Breast epithelium (tissue), 3 donors: ENCODE results near the gene KIF1C.

Experiments used
- POLR2AphosphoS5 ChIP-seq, 3 donors: sonication (generic); formaldehyde crosslinking; IDR thresholded peaks; one replicate each; pipeline ENCODE4 v1.6.1; 2017; ENCODE audit warnings: antibody characterized with exemption in 3 of 3
- TF ChIP-seq, protein P1 (sequence below), 3 donors: fragments of 450-650 bp; IDR thresholded peaks; one replicate each; pipeline ENCODE4 v1.5.1; 2016 to 2017; ENCODE audit warnings: antibody characterized with exemption in 3 of 3, mild to moderate bottlenecking in 3 of 3, moderate library complexity in 3 of 3

DNA sequence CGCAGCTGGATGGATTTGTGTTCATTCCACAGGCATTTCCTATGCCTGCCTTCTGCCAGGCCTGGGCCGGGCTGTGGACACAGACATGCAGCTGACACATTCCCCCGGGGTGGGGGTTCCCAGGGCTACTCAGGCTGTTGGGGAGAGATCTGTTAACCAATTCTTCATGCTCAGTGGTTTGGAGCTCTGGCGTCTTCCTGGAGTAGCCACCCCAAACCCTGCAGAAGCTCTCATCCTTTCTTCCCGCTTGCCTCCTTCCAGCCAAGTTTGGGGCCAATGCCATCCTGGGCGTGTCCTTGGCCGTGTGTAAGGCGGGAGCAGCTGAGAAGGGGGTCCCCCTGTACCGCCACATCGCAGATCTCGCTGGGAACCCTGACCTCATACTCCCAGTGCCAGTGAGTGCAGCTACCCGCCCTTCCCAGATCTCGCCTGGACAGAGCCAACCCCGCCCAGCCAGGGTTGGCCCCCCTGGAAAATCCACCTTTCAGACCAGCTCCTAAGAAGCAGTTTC is 44.2 kb upstream of the KIF1C start:
- no peak for TF ChIP-seq POLR2AphosphoS5 (IDR thresholded peaks at IDR 0.05)
- TF ChIP-seq, protein P1, sequence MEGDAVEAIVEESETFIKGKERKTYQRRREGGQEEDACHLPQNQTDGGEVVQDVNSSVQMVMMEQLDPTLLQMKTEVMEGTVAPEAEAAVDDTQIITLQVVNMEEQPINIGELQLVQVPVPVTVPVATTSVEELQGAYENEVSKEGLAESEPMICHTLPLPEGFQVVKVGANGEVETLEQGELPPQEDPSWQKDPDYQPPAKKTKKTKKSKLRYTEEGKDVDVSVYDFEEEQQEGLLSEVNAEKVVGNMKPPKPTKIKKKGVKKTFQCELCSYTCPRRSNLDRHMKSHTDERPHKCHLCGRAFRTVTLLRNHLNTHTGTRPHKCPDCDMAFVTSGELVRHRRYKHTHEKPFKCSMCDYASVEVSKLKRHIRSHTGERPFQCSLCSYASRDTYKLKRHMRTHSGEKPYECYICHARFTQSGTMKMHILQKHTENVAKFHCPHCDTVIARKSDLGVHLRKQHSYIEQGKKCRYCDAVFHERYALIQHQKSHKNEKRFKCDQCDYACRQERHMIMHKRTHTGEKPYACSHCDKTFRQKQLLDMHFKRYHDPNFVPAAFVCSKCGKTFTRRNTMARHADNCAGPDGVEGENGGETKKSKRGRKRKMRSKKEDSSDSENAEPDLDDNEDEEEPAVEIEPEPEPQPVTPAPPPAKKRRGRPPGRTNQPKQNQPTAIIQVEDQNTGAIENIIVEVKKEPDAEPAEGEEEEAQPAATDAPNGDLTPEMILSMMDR (IDR thresholded peaks at IDR 0.05): no peak
